IPS-18a (cell line): ENCODE results near the gene APOH.

Experiments used
- H3K27ac ChIP-seq: one replicate; pipeline ENCODE4 v1.5.1; 2013; ENCODE audit warnings: low read length
- H3K27me3 ChIP-seq: one replicate; pipeline ENCODE4 v1.6.1; 2013; ENCODE audit warnings: mild to moderate bottlenecking, low read length; ENCODE audit not compliant: control insufficient read depth, insufficient read depth
- H3K36me3 ChIP-seq: one replicate; pipeline ENCODE4 v1.6.1; 2013; ENCODE audit warnings: low read depth, low read length; ENCODE audit not compliant: control insufficient read depth
- H3K4me1 ChIP-seq: one replicate; pipeline ENCODE4 v1.6.1; 2013; ENCODE audit warnings: low read depth, low read length; ENCODE audit not compliant: control insufficient read depth
- H3K4me3 ChIP-seq: one replicate; pipeline ENCODE4 v1.5.1; 2013; ENCODE audit warnings: low read length
- H3K9ac ChIP-seq: one replicate; pipeline ENCODE4 v1.6.1; 2013; ENCODE audit warnings: mild to moderate bottlenecking, low read length, moderate library complexity
- H3K9me3 ChIP-seq: one replicate; pipeline ENCODE4 v1.6.1; 2013; ENCODE audit warnings: low read depth, low read length; ENCODE audit not compliant: control insufficient read depth

APOH gene

DNA sequence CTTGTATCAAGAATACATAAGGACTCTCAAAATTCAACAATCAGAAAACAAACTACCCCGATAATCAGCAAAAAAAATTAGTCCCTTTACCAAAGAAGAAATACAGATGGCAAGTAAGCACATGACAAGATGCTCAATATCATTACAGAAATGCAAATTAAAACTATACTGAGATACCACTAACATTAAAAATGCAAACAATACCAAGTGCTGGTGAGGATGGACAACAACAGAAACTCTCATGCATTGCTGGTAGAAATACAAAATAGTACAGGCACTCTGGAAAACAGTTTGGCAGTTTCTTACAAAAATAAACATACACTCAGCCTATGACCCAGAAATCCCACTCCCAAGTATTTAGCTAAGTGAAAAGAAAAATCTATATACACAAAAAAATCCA lies 44.8 kb downstream of the APOH start:
- Histone ChIP-seq H3K4me1 (no peaks in the 10 kb centered on the region), H3K9me3 (no peaks in the 10 kb centered on the region), H3K9ac (no peak overlapping the region), H3K27me3 (no peaks in the 10 kb centered on the region), H3K36me3 (no peaks in the 10 kb centered on the region), H3K27ac (no peak overlapping the region), H3K4me3 (no peak overlapping the region)

DNA sequence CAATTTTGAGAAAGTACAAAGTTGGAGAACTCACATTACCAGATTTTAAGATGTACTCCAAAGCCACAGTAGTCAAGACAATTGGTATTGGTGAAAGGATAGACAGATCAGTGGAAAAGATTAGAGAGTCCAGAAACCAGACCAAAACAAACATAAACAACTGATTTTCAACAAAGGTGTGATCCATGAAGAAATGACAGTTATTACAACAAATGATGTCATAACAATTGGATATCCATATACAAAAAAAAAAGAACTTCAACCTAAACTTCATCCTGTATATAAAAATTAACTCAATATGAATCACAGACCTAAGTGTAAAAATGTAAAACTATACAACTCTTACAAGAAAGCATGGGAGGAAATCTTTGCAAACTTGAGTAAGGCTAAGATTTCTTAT lies 45.7 kb downstream of the APOH start:
- H3K27ac ChIP-seq = no peak overlapping the region

DNA sequence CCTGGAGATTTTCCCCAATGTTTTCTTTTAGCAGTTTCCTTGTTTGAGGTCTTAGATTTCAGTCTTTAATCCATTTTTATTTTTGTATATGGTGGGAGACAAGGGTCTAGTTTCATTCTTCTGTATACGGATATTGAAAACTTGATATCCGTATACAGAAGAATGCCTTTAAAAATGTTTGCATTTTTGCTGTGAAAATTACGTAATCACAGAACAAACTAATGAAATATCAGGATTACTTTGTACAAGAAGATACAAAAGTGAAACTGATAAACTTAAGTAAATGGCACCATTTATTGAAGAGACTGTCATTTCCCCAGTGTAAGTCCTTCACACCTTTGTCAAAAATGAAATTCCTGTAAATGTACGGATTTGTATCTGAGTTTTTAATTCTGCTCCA lies 50.6 kb downstream of the APOH start:
- Histone ChIP-seq H3K27ac (no peak overlapping the region), H3K9ac (no peak overlapping the region), H3K4me3 (no peak overlapping the region), H3K36me3 (no peaks in the 10 kb centered on the region), H3K9me3 (no peaks in the 10 kb centered on the region), H3K27me3 (no peaks in the 10 kb centered on the region), H3K4me1 (no peaks in the 10 kb centered on the region)

More for the DNA sequence above, 45.7 kb downstream of the APOH start:
- Histone ChIP-seq H3K27me3 (no peaks in the 10 kb centered on the region), H3K9ac (no peak overlapping the region), H3K4me1 (no peaks in the 10 kb centered on the region), H3K4me3 (no peak overlapping the region), H3K36me3 (no peaks in the 10 kb centered on the region), H3K9me3 (no peaks in the 10 kb centered on the region)

DNA sequence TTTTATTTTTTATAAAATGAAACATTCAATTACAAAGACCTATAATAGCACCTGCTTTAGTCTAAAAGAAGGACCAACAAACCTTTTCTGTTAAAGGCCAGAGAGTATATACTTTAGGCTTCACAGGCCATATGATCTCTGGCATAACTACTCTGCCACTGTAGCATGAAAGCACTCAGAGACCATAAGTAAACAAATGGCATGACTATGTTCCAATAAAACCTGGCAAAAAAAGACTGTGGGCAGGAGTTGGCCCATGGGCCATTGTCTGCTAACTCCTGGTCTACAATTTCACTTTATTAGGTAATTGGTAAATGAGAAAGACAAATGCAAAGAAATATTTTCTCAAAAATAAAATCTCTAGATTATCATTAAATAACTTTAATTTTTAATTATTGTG lies 52.2 kb downstream of the APOH start:
- H3K36me3 ChIP-seq = no peaks in the 10 kb centered on the region
- no peaks in the 10 kb centered on the region for H3K27me3 ChIP-seq
- no peak overlapping the region for H3K9ac ChIP-seq
- H3K4me3 ChIP-seq = no peak overlapping the region
- H3K9me3 ChIP-seq = no peaks in the 10 kb centered on the region
- no peaks in the 10 kb centered on the region for H3K4me1 ChIP-seq
- no peak overlapping the region for H3K27ac ChIP-seq

DNA sequence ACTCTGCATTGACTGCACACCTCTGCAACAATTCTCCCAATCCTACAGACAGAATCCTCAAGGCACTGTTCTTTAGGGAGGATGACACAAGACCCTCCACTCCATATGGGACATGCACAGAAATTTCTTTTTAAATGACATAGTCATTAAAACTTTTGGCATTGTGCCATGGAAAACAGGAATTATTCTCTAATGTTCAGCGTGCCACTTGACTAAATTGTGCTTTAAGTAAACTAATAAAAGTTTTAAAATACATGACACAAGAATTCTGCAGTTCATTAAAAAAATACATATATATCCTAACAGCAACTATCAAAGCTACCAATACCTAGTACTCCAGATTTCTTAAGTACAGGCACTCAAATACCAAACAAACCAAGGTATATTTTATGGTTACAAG lies 53.3 kb downstream of the APOH start:
- Histone ChIP-seq H3K9ac (no peak overlapping the region), H3K27ac (no peak overlapping the region), H3K36me3 (no peaks in the 10 kb centered on the region), H3K4me1 (no peaks in the 10 kb centered on the region), H3K4me3 (no peak overlapping the region), H3K27me3 (no peaks in the 10 kb centered on the region), H3K9me3 (no peaks in the 10 kb centered on the region)

DNA sequence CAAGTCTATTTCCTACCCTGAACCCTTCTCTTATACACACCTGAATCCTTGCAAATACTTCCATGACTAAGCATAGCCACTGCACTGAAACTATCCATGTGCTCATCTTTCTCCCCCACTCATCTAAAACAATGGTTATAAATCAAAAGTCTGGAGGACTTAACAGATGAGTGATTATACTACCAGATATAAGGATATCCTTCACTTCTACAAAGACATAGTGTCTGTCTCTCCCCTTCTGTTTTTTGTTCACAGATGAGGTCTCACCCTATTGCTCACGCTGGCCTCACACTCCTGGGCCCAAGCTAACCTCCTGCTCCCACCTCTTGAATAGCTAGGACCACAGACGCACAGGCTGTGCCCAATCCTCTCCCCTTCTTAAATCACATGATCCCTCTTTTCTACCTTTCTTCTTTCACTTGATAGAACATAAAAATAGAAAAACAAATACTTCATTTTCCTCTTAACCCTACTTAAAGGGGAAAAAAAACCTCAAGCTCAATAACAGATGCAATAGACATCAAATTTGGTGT lies 56.5 kb downstream of the APOH start:
- no peaks in the 10 kb centered on the region for H3K9me3 ChIP-seq
- no peaks in the 10 kb centered on the region for H3K36me3 ChIP-seq
- no peak overlapping the region for H3K9ac ChIP-seq
- H3K27me3 ChIP-seq = no peaks in the 10 kb centered on the region
- no peak overlapping the region for H3K27ac ChIP-seq
- H3K4me3 ChIP-seq = no peak overlapping the region
- no peaks in the 10 kb centered on the region for H3K4me1 ChIP-seq

DNA sequence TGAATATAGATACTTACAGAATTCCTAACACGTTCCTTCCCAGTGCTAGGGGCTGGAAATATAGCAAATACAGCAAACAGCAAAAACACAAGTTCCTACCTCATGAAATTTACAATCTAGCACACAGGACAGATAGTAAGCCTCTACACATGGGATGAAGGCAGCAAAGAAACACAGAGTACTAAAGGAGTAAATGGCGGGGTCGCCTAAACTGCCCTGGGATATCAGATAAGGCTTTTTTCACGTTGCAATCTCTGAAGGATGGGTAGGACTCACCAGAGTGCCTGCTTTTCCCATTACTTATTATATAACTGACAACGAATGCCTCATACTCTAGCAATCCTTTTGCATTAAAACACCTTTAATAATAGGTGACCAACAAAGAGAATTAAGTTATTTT lies 57.1 kb downstream of the APOH start:
- Histone ChIP-seq H3K36me3 (no peaks in the 10 kb centered on the region), H3K9me3 (no peaks in the 10 kb centered on the region), H3K9ac (no peak overlapping the region), H3K27ac (no peak overlapping the region), H3K4me1 (no peaks in the 10 kb centered on the region), H3K27me3 (no peaks in the 10 kb centered on the region), H3K4me3 (no peak overlapping the region)

DNA sequence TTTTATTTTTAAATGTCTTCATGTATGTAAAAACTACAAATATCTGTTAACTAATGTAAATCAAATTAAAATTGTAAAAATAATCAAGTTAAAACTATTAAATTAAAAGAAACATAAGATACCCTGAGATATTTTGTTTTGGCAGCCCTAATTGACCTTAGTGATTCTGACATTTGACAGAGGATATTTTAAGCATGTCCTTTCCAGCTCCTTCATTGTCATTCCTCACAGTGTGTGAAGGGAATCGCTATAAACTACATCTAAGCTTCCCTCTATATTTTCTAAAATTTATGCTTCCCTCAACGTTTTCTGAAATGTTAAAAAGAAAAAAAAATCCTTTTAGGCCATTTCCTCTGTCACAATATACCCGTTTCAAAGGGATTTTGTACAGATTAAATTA lies 57.5 kb downstream of the APOH start:
- Histone ChIP-seq H3K4me3 (no peak overlapping the region), H3K36me3 (no peaks in the 10 kb centered on the region), H3K27me3 (no peaks in the 10 kb centered on the region), H3K27ac (no peak overlapping the region), H3K4me1 (no peaks in the 10 kb centered on the region), H3K9me3 (no peaks in the 10 kb centered on the region), H3K9ac (no peak overlapping the region)

DNA sequence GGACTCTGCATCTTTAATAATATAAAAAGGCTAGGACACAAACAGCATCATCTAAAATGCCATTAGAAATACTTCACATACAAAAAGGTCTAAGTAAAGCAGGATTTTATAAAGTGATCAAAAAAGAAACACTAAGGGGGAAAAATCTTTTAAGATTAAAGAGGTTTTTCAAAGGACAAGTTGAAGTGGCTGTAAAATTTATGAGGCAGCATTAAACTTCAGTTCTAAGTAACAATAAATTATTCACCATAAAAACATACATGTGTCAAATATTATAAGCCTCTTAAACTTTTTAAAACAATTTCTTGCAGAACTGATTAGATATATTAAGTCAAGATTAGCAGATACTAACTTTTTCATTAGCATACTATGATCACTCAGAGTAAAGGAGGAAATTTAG lies 58.0 kb downstream of the APOH start:
- Histone ChIP-seq H3K4me3 (no peak overlapping the region), H3K9ac (no peak overlapping the region), H3K27ac (no peak overlapping the region), H3K4me1 (no peaks in the 10 kb centered on the region), H3K9me3 (no peaks in the 10 kb centered on the region), H3K36me3 (no peaks in the 10 kb centered on the region), H3K27me3 (no peaks in the 10 kb centered on the region)

DNA sequence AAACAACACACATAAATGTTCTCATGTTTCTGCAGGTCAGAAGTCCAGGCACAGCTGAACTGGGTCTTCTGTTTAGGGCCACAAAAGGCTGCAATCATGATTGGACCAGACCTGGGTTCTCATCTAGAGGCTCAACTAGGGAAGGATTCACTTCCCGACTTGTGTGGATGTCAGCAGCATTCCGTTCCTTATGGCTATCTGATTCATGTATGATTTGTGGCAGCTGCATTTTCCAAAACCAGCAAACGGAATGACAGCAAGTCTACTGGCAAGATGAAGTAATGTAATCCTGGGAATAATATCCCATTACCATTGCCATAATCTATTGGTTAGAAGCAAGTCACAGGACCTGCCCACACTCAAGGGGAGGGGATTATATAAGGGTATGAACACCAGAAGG lies 59.4 kb downstream of the APOH start:
- H3K27me3 ChIP-seq = no peaks in the 10 kb centered on the region
- no peaks in the 10 kb centered on the region for H3K4me1 ChIP-seq
- no peak overlapping the region for H3K4me3 ChIP-seq
- no peak overlapping the region for H3K27ac ChIP-seq
- no peaks in the 10 kb centered on the region for H3K36me3 ChIP-seq
- no peak overlapping the region for H3K9ac ChIP-seq
- no peaks in the 10 kb centered on the region for H3K9me3 ChIP-seq

DNA sequence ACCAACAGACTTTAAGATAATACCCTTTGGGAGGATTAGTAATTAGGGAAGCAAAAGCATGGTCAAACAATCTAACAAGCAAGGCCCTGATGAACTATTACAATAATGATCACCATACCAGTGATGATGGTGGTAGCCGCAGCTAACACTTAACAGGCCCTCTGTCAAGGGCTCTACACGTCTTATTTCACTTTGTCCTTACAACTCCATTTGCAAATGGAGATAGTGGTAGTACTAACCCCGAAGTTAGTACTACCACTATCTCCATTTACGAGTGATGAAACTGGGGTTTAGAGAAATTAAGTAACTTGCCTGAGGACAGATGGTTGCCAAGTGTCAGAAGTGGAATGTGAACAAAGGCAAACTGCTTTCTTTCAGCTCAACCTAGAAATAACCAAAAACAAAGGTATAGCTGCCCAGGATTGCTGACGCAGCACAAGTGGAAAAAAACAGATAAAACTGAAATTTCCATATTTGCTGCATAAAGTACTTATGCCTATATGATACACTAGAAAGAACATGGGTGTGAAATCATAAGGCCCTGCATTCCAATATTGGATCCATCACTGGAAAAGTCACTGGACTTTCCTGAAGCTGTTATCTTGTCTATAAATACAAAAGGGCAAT lies 61.9 kb downstream of the APOH start:
- no peak overlapping the region for H3K27ac ChIP-seq
- no peaks in the 10 kb centered on the region for H3K9me3 ChIP-seq
- no peak overlapping the region for H3K4me3 ChIP-seq
- H3K9ac ChIP-seq = no peak overlapping the region
- H3K4me1 ChIP-seq = no peaks in the 10 kb centered on the region
- no peaks in the 10 kb centered on the region for H3K27me3 ChIP-seq
- H3K36me3 ChIP-seq = no peaks in the 10 kb centered on the region

DNA sequence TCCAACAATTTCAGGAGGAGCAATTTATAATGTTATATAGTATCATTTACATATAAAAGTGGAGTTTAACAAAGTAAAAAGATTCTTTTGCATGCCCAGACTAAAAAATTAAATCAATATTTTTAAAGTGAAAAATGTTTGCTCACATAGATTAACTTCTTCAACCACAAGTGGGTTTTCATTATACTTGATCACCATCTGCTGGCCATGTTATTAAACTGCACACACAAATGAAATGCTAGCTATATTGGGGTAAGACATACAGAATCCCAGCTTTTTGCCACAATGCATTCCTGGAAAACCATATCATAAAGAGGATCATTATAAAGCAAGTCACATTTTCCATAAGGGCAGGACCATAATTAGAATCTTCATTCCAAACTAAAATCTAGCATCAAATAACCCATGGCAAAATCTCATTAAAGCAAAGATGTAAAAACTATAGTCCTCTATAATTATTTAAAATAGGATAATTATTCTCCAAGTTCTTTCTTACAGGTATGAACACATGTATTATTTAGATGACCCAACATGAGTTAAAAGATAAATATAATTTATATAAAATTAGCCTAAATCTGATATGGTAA lies 63.6 kb downstream of the APOH start:
- no peak overlapping the region for H3K27ac ChIP-seq
- H3K9ac ChIP-seq = no peak overlapping the region
- H3K27me3 ChIP-seq = no peaks in the 10 kb centered on the region
- no peaks in the 10 kb centered on the region for H3K4me1 ChIP-seq
- no peak overlapping the region for H3K4me3 ChIP-seq
- no peaks in the 10 kb centered on the region for H3K36me3 ChIP-seq
- H3K9me3 ChIP-seq = no peaks in the 10 kb centered on the region
